GM21390 (cell line): ENCODE data around the gene CCDC197.

Experiments used
- ATAC-seq: cut with Tn5 transposase; IDR thresholded peaks from one replicate; pipeline ENCODE4 v1.9.1; 2021; ENCODE audit not compliant: unreplicated experiment

CCDC197 gene

GRCh38 chr14:93960774-93961438 is 36.2 kb upstream of the CCDC197 start:
- no peak for ATAC-seq

DNA sequence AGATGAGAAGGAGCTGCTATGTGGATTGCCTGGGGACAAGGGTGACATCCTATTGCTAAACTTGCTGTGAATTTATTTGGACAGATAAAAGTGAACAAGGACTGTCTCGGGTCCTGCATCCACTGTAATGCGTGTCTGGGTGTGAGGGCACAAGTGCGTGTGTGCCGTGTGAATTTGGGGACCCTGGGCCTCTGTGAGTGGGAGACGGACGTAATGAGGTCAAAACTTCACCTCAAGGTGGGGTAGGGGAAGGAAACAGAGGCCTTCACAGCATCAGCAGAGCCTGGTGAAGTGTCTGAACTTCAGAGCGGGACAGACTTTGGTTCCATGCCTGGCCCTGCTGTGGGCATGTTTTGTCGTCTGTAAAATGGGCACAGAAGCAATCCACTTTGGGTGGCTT is 35.5 kb upstream of the CCDC197 start:
- ATAC-seq: no peak

GRCh38 chr14:93962701-93963601 is 34.1 kb upstream of the CCDC197 start:
- peak; percentile 56 for ATAC-seq

GRCh38 chr14:93963692-93964091 is 33.4 kb upstream of the CCDC197 start:
- no peak for ATAC-seq

- ATAC-seq: no peak
Observed at GRCh38 chr14:93964281-93964680, 32.8 kb upstream of the CCDC197 start.

- ATAC-seq: no peak
Observed at GRCh38 chr14:93964820-93965286, 32.2 kb upstream of the CCDC197 start.

GRCh38 chr14:93965287-93965821 is 31.7 kb upstream of the CCDC197 start:
- no peak for ATAC-seq

DNA sequence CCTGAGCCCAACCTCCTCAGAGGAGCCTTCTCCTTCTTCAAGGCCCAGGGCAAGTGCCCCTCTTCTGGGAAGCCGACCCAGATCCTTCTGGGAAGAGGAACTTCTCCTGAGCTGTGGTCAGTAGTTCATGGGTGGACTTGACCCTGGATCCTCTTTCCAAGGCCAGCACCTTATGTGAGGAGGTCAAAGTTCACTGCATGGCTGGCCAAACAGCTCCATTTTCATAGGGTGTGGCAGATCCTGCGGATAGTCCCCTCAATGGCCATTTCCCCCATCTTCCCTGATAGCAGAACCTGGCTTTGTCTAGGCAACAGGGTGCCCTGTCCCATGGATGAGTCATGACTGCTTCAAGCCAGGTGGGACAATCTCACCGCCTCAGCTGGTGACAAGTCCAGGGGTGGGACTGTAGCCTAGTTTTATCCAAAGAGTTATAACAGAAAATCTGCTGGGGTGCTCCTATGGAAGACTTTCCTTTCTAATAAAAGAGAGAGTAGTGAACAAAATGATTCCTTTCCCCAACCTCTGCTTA is 31.1 kb upstream of the CCDC197 start:
- ATAC-seq: no peak

- ATAC-seq: peak; percentile 38
Observed at GRCh38 chr14:93967637-93968250, 29.4 kb upstream of the CCDC197 start.

DNA sequence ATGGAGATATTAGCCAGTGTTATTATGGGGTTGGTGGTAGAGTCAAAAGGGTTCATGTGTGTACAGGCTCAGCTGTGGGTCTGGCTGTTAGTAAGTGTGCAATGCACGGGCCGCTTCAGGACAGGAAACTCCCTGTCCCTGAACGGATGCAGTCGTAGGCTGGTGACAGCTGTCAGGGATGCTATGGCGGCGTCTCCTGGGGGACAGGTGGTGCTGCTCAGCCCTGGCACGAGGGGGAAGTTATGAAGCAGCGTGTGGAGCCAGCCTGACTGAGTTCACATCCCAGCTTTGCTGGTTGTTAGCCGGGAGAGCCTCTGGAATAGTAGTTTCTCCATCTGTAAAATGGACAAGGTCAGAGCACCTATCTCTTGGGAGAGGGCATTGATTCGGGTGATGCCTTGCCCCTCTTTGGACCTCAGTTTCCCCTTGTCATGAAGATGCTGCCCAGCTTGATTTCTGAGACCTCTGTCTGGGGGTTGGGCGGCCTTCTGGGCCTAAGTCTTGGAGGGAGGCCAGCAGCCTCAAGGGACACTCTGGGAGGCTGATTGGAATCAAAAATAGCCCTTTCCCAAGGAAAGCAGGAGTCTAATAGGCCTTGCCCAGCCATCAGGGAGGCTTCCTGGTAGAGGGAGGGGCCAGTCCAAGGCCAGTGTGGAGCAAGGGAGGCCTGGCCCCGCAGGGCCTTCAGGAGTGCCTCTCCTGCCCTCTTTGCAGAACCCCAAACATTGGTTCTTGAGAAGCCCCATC is 27.8 kb upstream of the CCDC197 start:
- no peak for ATAC-seq

GRCh38 chr14:93970585-93970964 is 26.5 kb upstream of the CCDC197 start:
- ATAC-seq: no peak

GRCh38 chr14:93970965-93971634 is 26.0 kb upstream of the CCDC197 start:
- ATAC-seq: peak; percentile 40

- no peak for ATAC-seq
Observed at GRCh38 chr14:93971635-93972027, 25.5 kb upstream of the CCDC197 start.

- ATAC-seq: no peak
Observed at GRCh38 chr14:93972618-93973205, 24.4 kb upstream of the CCDC197 start.

- ATAC-seq: no peak
Observed at GRCh38 chr14:93973607-93974006, 23.5 kb upstream of the CCDC197 start.

GRCh38 chr14:93974299-93974698 is 22.8 kb upstream of the CCDC197 start:
- ATAC-seq: no peak

DNA sequence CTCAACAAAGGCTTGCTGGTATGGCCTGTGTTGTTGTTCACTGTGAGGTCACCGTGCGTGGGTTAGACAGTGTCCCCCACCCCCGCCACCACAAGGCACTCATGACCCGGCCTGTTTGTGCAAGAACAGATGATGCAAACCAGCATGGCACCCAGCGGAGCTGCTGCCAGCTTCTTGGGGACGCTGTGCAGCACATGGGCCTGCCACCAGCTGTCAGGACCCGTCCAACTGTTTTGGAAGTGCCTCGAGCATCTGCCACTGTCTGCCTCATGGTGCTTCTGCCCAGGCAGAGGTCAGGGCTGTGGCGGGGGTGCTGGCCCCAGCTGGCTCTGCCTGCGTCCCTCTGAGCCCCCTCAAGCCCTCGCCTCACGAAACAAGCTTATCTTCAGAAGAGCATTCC is 22.3 kb upstream of the CCDC197 start:
- ATAC-seq: no peak

DNA sequence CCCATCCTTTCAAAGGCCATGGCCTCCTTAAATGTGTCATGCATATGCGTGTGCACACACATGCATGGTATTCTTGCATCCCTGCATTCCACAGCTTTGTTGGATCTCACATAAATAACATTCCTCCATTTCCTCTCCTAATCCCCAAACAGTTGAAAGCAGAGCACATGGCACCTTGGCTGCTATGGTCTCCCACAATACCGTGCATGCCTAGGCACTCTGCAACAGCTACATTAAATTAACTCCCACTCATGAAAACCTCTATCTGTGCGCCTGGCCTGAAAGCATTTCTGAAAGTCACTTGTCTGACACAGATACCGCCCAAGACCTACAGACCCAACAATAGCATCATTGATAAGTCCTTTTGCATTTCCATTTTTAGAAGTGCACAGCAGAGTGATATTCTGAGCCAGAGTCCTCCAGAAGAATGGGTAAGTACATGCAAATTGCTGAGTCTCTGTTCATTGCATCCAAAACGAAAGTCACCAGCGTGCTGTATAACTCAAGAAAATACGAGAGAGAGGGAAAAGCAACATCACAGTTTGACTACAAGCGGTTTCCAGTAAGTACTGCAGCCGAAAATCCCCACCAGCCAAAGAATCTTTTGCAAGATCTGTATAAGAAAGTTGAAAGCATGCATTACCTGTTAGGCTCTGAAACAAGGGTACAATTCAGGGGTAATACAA is 21.2 kb upstream of the CCDC197 start:
- ATAC-seq: peak; percentile 74

GRCh38 chr14:93976477-93977057 is 20.5 kb upstream of the CCDC197 start, which contains the start of gene ASB2:
TSS of gene ASB2 (minus strand) at chr14:93976570. CDS start at chr14:93964539, 12,031 bp downstream.
- peak; percentile 7 for ATAC-seq
